H1 (cell line): ENCODE measurements around the gene CCNY. TPM values are rescaled to one million over a fixed set of nuclear protein-coding genes. Genes with fewer than 3 reads are reported as not detected.

Source experiments
- CTCF ChIA-PET: fragments of 300-600 bp; sonication (Branson Sonifier 250); formaldehyde crosslinking; loops from one replicate; lab custom pipeline; 2021; ENCODE audit not compliant: partially characterized antibody; lab: Charles Lee
- POLR2A ChIA-PET: fragments of 300-600 bp; sonication (Branson Sonifier 250); formaldehyde crosslinking; loops from one replicate; lab custom pipeline; 2021; ENCODE audit warnings: inconsistent platforms; ENCODE audit not compliant: partially characterized antibody; lab: Charles Lee
- DNase-seq, 2 experiments: peaks; one replicate each; pipeline versions ENCODE4 v3.0.0 to v3.0.0-alpha.2; 2010 to 2022; ENCODE audit warnings: low spot score in 2 of 2, low read depth in 1 of 2, mixed read lengths in 1 of 2
- FAIRE-seq: peaks from 2 replicates; lab custom pipeline; 2011; peaks lifted over from hg19 to GRCh38; lab: Jason Lieb, UNC
- H2AFZ ChIP-seq: 2 replicates; pipeline ENCODE4 v1.8.1; 2012; ENCODE audit warnings: low read length, inconsistent platforms
- H2AK5ac ChIP-seq: 2 replicates; pipeline ENCODE4 v1.6.1; 2013; ENCODE audit warnings: low read depth, low read length
- H2BK120ac ChIP-seq: replicated peaks from 2 replicates; pipeline ENCODE3; 2013; ENCODE audit warnings: low read depth, low read length, inconsistent platforms
- H2BK12ac ChIP-seq: 2 replicates; pipeline ENCODE4 v1.6.1; 2013; ENCODE audit warnings: low read depth, low read length
- H2BK15ac ChIP-seq: 2 replicates; pipeline ENCODE4 v1.6.1; 2013; ENCODE audit warnings: low read length
- H2BK20ac ChIP-seq: 2 replicates; pipeline ENCODE4 v1.6.1; 2013; ENCODE audit warnings: low read length
- H2BK5ac ChIP-seq: 2 replicates; pipeline ENCODE4 v1.6.1; 2013; ENCODE audit warnings: low read depth, low read length
- H3K14ac ChIP-seq: 2 replicates; pipeline ENCODE4 v1.6.1; 2013; ENCODE audit warnings: inconsistent platforms; ENCODE audit not compliant: insufficient read length
- H3K18ac ChIP-seq: 2 replicates; pipeline ENCODE4 v1.6.1; 2013; ENCODE audit warnings: low read length; ENCODE audit errors: extremely low read depth
- H3K23ac ChIP-seq: 2 replicates; pipeline ENCODE4 v1.6.1; 2013; ENCODE audit warnings: inconsistent platforms; ENCODE audit not compliant: insufficient read length
- H3K23me2 ChIP-seq: 2 replicates; pipeline ENCODE4 v1.6.1; 2013; ENCODE audit warnings: low read depth, low read length
- H3K27ac ChIP-seq: 2 replicates; pipeline ENCODE4 v1.6.1; 2011; ENCODE audit warnings: low read depth, low read length, inconsistent platforms
- H3K27me3 ChIP-seq, 4 experiments: replicated peaks in 1 of 4; 1 replicate in 1 of 4; 2 replicates in 3 of 4; pipeline versions ENCODE4 v1.6.1 to v1.8.1; 2011 to 2013; ENCODE audit warnings: low read length in 3 of 4, mild to moderate bottlenecking in 3 of 4, inconsistent platforms in 2 of 4, mixed read lengths in 2 of 4, moderate library complexity in 1 of 4; ENCODE audit not compliant: control insufficient read depth in 3 of 4, insufficient read depth in 3 of 4; ENCODE audit errors: extremely low read depth in 1 of 4
- H3K36me3 ChIP-seq, 4 experiments: 2 replicates each; pipeline versions ENCODE4 v1.6.1 to v1.8.1; 2011 to 2013; ENCODE audit warnings: mild to moderate bottlenecking in 4 of 4, low read length in 3 of 4, moderate library complexity in 2 of 4, control low read depth in 1 of 4, inconsistent platforms in 1 of 4; ENCODE audit not compliant: insufficient read depth in 4 of 4, control insufficient read depth in 2 of 4
- H3K4ac ChIP-seq: replicated peaks from 2 replicates; pipeline ENCODE3; 2013; ENCODE audit warnings: low read length, low read depth, mixed read lengths, inconsistent platforms; ENCODE audit not compliant: insufficient read length
- H3K4me1 ChIP-seq, 4 experiments: replicated peaks in 1 of 4; 1 replicate in 1 of 4; 2 replicates in 3 of 4; pipeline versions ENCODE4 v1.6.1 to v1.8.1; 2011 to 2013; ENCODE audit warnings: low read length in 3 of 4, inconsistent platforms in 2 of 4, mixed read lengths in 1 of 4; ENCODE audit not compliant: insufficient read depth in 4 of 4, control insufficient read depth in 3 of 4
- H3K4me2 ChIP-seq, 2 experiments: 2 replicates each; pipeline versions ENCODE4 v1.6.1 to v1.8.1; 2011 to 2013; ENCODE audit warnings: low read depth in 2 of 2, low read length in 2 of 2, control low read depth in 1 of 2, inconsistent platforms in 1 of 2, mild to moderate bottlenecking in 1 of 2; ENCODE audit not compliant: insufficient read depth in 1 of 2
- H3K4me3 ChIP-seq, 4 experiments: fragments of 200-600, 300-600 bp in 1 of 4; sonication (generic), shearing (Covaris generic), sonication (Bioruptor Twin) in 1 of 4; 2 replicates each; pipeline versions ENCODE4 v1.5.1 to v1.8.1; 2011 to 2016; ENCODE audit warnings: low read length in 4 of 4, low read depth in 3 of 4, control low read depth in 2 of 4, inconsistent platforms in 2 of 4, mild to moderate bottlenecking in 2 of 4, mixed read lengths in 1 of 4, moderate library complexity in 1 of 4; ENCODE audit not compliant: insufficient read depth in 2 of 4; ENCODE audit errors: extremely low read depth in 1 of 4
- H3K56ac ChIP-seq: replicated peaks from 2 replicates; pipeline ENCODE3; 2013; ENCODE audit warnings: low read depth, mild to moderate bottlenecking, mixed read lengths, low read length, inconsistent platforms; ENCODE audit not compliant: insufficient read length
- H3K79me1 ChIP-seq: 2 replicates; pipeline ENCODE4 v1.6.1; 2013; ENCODE audit warnings: low read depth, low read length, control low read depth
- H3K79me2 ChIP-seq, 2 experiments: 2 replicates each; pipeline versions ENCODE4 v1.6.1 to v1.8.1; 2012 to 2013; ENCODE audit warnings: low read length in 2 of 2, mild to moderate bottlenecking in 2 of 2, inconsistent platforms in 1 of 2; ENCODE audit not compliant: insufficient read depth in 2 of 2, control insufficient read depth in 1 of 2
- H3K9ac ChIP-seq, 4 experiments: replicated peaks in 1 of 4; 1 replicate in 1 of 4; 2 replicates in 3 of 4; pipeline versions ENCODE4 v1.6.1 to v1.8.1; 2011 to 2013; ENCODE audit warnings: low read depth in 3 of 4, low read length in 3 of 4, control low read depth in 2 of 4, mild to moderate bottlenecking in 2 of 4, moderate library complexity in 2 of 4, inconsistent platforms in 1 of 4; ENCODE audit errors: extremely low read depth in 1 of 4
- H3K9me3 ChIP-seq, 2 experiments: 2 replicates each; pipeline versions ENCODE4 v1.6.1 to v1.8.1; 2012 to 2013; ENCODE audit warnings: mild to moderate bottlenecking in 2 of 2, moderate library complexity in 2 of 2, control low read depth in 1 of 2, inconsistent platforms in 1 of 2, low read depth in 1 of 2, low read length in 1 of 2, mixed read lengths in 1 of 2; ENCODE audit not compliant: insufficient read depth in 2 of 2
- H4K20me1 ChIP-seq, 2 experiments: replicated peaks in 1 of 2; 2 replicates each; pipeline versions ENCODE3 to v1.8.1; 2011 to 2013; ENCODE audit warnings: inconsistent platforms in 2 of 2, low read length in 2 of 2, mild to moderate bottlenecking in 1 of 2; ENCODE audit not compliant: insufficient read depth in 2 of 2, control insufficient read depth in 1 of 2
- H4K5ac ChIP-seq: 2 replicates; pipeline ENCODE4 v1.6.1; 2013; ENCODE audit warnings: low read length, low read depth, mixed read lengths, inconsistent platforms; ENCODE audit not compliant: insufficient read length
- H4K8ac ChIP-seq: 2 replicates; pipeline ENCODE4 v1.8.0; 2013; ENCODE audit warnings: mild to moderate bottlenecking, moderate library complexity, low read length, inconsistent platforms; ENCODE audit not compliant: insufficient read depth; ENCODE audit errors: extremely low read depth
- H4K91ac ChIP-seq: replicated peaks from 2 replicates; pipeline ENCODE3; 2013; ENCODE audit warnings: low read length, mixed read lengths, inconsistent platforms; ENCODE audit not compliant: insufficient read length
- ATF2 ChIP-seq: IDR thresholded peaks from 2 replicates; pipeline ENCODE4 v1.6.1; 2012; ENCODE audit warnings: low read length, inconsistent platforms
- CBX8 ChIP-seq: fragments of 300-800, 300-1000 bp; sonication (generic); IDR thresholded peaks from 2 replicates; pipeline ENCODE4 v1.7.1; 2016; ENCODE audit warnings: low read depth, low read length, borderline replicate concordance
- CEBPB ChIP-seq: IDR thresholded peaks from 2 replicates; pipeline ENCODE4 v1.6.1; 2012; ENCODE audit warnings: low read depth, low read length
- HDAC2 ChIP-seq, 2 experiments: fragments of 300-600 bp in 1 of 2; sonication (generic) in 1 of 2; IDR thresholded peaks; 2 replicates each; pipeline ENCODE4 v1.6.1; 2011 to 2012; ENCODE audit warnings: low read depth in 2 of 2, low read length in 2 of 2, mild to moderate bottlenecking in 2 of 2, moderate library complexity in 2 of 2, borderline replicate concordance in 1 of 2, inconsistent platforms in 1 of 2
- JUND ChIP-seq: IDR thresholded peaks from 2 replicates; pipeline ENCODE4 v1.6.1; 2011; ENCODE audit warnings: mild to moderate bottlenecking, improper control_type of control experiment, low read length
- MAX ChIP-seq: IDR thresholded peaks from 2 replicates; pipeline ENCODE4 v1.6.1; 2012; ENCODE audit warnings: inconsistent platforms
- PHF8 ChIP-seq: fragments of 200-600 bp; sonication (generic); conservative IDR thresholded peaks from 2 replicates; pipeline ENCODE4 v1.7.1; 2012; ENCODE audit warnings: low read depth, mild to moderate bottlenecking, inconsistent platforms, low read length, moderate library complexity
- POLR2AphosphoS5 ChIP-seq: IDR thresholded peaks from 2 replicates; pipeline ENCODE4 v1.6.1; 2011; ENCODE audit warnings: low read depth, low read length
- RBBP5 ChIP-seq: IDR thresholded peaks from 2 replicates; pipeline ENCODE4 v1.7.1; 2012; ENCODE audit warnings: low read depth, mild to moderate bottlenecking, inconsistent platforms, low read length, moderate library complexity, borderline replicate concordance
- RFX5 ChIP-seq: IDR thresholded peaks from 2 replicates; pipeline ENCODE4 v1.6.1; 2011; ENCODE audit warnings: low read depth, low read length, improper control_type of control experiment, borderline replicate concordance
- TEAD4 ChIP-seq: IDR thresholded peaks from 2 replicates; pipeline ENCODE4 v1.6.1; 2012; ENCODE audit warnings: low read depth, low read length, inconsistent platforms, mixed read lengths
- WGBS, 2 experiments: shearing (Covaris generic) in 1 of 2; methylation state at CpG; one replicate each; pipeline versions ENCODE4 v1.1.6 to v1.1.7; 2013 to 2015; ENCODE audit warnings: low lambda C conversion rate in 2 of 2, mixed read lengths in 2 of 2, inconsistent platforms in 1 of 2, low coverage in 1 of 2, missing lambda C conversion rate in 1 of 2; ENCODE audit not compliant: insufficient replicate concordance in 2 of 2, insufficient coverage in 1 of 2, insufficient read length in 1 of 2; ENCODE audit errors: extremely low coverage in 1 of 2, missing lambda C conversion rate in 1 of 2; 5-methylcytosine and 5-hydroxymethylcytosine counted together
- polyA plus RNA-seq, 7 experiments: library from polyadenylated mRNA; depleted of rRNA in 3 of 7; stranded (reverse) in 5 of 7; unstranded in 2 of 7; fragments of >200 nt in 5 of 7; fragments of 200-250 nt in 2 of 7; gene quantifications; 1 replicate in 5 of 7; 2 replicates in 1 of 7; 4 replicates in 1 of 7; pipeline versions ENCODE4 v1.2.1 to v1.2.3, GENCODE V29; 2011 to 2013; ENCODE audit warnings: missing spikeins in 2 of 7, mixed read lengths in 2 of 7
- total RNA-seq: library from RNA; stranded (reverse); fragmentation: NEBNext Ultra II Directional; extraction: Animal tissue kit (Norgen Biotek cat#: 25700); gene quantifications from 2 replicates; pipeline ENCODE4 v1.2.1, GENCODE V29; 2021

CCNY gene
- total and polyA plus RNA-seq, 2 of the 8 experiments (the other 6 are each of a cell fraction or from before 2014, with no cell fraction given): 25.3 to 68.2 TPM

GRCh38 chr10:35552650-35553342 is 216.5 kb downstream of the CCNY start:
- no peak overlapping the region for H2BK5ac ChIP-seq
- no peaks in the 10 kb centered on the region for H3K4me1 ChIP-seq
- no peak overlapping the region for H2BK20ac ChIP-seq
- H2AK5ac ChIP-seq: no peak overlapping the region
- H4K20me1 ChIP-seq: no peaks in the 10 kb centered on the region
- WGBS, 2 experiments: 91% methylated on average over 7 of the region's 7 CpGs; no CpG with 5 or more reads in 1 of the 2 experiments
- no peak overlapping the region for H4K91ac ChIP-seq
- H3K56ac ChIP-seq: no peak overlapping the region
- no peak overlapping the region for H3K18ac ChIP-seq
- ChIA-PET CTCF (interaction anchor here (1.3 to 2.1 kb wide), 3 partner anchors 10 to 357 kb away, joined by 4 to 14 read pairs (median 4); no protein-coding TSS in a partner anchor), POLR2A (no interaction called here)
- no peaks in the 10 kb centered on the region for H3K27me3 ChIP-seq
- no peak overlapping the region for H3K27ac ChIP-seq
- no peak overlapping the region for H3K4me3 ChIP-seq
- no peaks in the 10 kb centered on the region for H3K23me2 ChIP-seq
- no peak overlapping the region for H2BK12ac ChIP-seq
- no peak overlapping the region for H4K5ac ChIP-seq
- FAIRE-seq (no peak), DNase-seq (no peak)
- H3K9ac ChIP-seq: no peak overlapping the region
- no peak overlapping the region for H3K14ac ChIP-seq
- H3K79me2 ChIP-seq: no peaks in the 10 kb centered on the region
- H3K4me2 ChIP-seq: no peak overlapping the region
- H3K23ac ChIP-seq: no peak overlapping the region
- no peak overlapping the region for H2AFZ ChIP-seq
- H2BK120ac ChIP-seq: no peak overlapping the region
- H3K79me1 ChIP-seq: no peaks in the 10 kb centered on the region
- no peak overlapping the region for H2BK15ac ChIP-seq
- H4K8ac ChIP-seq: no peak overlapping the region
- no peaks in the 10 kb centered on the region; a peak in 1 of 8 replicates for H3K36me3 ChIP-seq
- no peaks in the 10 kb centered on the region for H3K9me3 ChIP-seq
- H3K4ac ChIP-seq: no peak overlapping the region
- TF ChIP-seq HDAC2 (IDR thresholded peaks at IDR 0.05; ENCODE audit: borderline replicate concordance in 1 of 2, low read depth in 2 of 2, low read length in 2 of 2) (no peak), MAX (no peak), TEAD4 (no peak), RBBP5 (no peak), CEBPB (no peak), PHF8 (no peak), CBX8 (no peak), JUND (no peak), ATF2 (no peak), RFX5 (no peak), POLR2AphosphoS5 (no peak)
